HG02885 (cell line): ENCODE data around the gene LAGE3.

ENCODE experiments used
- ATAC-seq: cut with Tn5 transposase; IDR thresholded peaks from one replicate; pipeline ENCODE4 v1.9.1; 2021; ENCODE audit warnings: mild to moderate bottlenecking; ENCODE audit not compliant: unreplicated experiment, poor library complexity

Gene LAGE3, protein sequence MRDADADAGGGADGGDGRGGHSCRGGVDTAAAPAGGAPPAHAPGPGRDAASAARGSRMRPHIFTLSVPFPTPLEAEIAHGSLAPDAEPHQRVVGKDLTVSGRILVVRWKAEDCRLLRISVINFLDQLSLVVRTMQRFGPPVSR

DNA sequence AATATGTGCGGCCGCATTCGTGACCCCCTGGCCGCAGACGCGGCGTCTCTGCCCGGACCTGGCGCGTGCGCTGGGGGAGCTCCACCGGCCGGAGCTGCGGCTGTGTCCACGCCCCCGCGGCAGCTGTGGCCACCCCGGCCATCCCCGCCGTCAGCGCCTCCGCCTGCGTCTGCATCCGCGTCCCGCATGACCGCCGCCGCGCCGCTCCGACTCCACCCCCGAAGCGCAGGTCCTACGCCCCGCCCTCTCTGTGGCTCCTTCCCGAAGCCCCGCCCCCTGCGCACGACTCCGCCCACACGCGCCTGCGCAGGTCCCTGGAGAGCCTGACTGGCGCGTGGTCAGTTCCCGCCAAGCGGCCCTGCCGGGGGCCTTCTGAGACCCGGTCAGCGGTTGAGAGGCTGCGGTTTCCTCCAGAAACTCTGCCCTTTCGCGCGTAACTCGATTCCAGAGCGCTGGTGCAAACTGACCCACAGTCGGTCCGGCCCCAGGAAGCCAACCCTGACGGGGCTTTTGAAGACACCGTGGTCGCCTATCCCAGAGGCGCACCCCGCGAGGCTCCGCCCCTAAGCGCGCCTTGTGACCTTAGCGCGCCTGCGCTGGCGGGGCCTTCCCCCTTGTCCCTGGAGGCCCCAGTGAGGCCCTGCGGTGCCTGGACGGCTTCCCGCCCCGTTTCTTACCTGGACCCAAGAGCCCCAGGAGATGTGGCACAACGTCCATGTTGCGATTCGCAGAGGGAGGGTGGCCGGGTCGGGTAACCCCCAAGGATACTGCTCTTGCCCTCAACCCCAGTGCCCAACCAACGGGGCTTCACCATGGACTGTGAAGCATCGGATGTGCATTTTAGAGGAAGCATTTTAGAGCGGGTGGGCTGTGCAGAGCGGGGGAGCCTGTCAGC is at the start of gene LAGE3:
TSS of gene LAGE3 (minus strand) at position 554 of the 895 bp plus-strand sequence. CDS start at position 188, 366 bp downstream.
- ATAC-seq: peak; percentile 86

DNA sequence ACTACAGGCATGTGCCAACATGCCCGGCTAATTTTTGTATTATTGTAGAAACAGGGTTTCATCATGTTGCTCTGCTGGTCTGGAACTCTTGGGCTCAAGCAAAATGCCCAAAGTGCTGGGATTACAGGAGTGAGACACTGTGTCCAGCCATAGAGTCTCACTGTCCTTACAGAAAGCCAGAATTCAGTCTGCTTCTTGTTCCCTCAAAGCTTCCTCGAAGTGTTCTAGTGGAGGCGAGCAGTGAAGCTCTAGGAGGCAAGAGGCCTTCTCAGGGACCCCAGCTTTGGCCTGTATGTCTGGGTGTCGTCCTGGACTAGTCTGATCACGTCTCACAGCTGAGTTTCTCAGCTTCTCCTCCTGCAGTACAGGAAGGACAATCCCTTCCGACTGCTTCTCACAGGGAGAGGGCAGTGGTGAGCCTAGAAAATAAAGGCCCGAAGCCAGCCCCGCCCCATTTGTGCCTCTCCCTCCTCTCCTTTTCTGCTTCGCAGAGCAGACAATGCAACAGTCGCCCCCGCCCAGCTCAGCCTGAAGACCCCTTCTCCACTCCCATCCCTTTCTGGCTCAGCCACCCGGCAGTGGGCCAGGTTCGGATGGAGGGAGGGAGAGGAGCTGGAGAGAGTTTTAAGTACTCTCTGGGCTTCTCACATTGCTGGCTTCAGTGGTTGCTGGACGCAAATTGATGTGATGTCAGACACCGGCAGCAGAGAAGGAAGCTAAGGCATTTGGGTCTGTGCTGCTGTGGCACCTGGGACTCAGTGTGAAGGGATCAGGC is 48.0 kb upstream of the LAGE3 start:
- ATAC-seq: peak; percentile 78

DNA sequence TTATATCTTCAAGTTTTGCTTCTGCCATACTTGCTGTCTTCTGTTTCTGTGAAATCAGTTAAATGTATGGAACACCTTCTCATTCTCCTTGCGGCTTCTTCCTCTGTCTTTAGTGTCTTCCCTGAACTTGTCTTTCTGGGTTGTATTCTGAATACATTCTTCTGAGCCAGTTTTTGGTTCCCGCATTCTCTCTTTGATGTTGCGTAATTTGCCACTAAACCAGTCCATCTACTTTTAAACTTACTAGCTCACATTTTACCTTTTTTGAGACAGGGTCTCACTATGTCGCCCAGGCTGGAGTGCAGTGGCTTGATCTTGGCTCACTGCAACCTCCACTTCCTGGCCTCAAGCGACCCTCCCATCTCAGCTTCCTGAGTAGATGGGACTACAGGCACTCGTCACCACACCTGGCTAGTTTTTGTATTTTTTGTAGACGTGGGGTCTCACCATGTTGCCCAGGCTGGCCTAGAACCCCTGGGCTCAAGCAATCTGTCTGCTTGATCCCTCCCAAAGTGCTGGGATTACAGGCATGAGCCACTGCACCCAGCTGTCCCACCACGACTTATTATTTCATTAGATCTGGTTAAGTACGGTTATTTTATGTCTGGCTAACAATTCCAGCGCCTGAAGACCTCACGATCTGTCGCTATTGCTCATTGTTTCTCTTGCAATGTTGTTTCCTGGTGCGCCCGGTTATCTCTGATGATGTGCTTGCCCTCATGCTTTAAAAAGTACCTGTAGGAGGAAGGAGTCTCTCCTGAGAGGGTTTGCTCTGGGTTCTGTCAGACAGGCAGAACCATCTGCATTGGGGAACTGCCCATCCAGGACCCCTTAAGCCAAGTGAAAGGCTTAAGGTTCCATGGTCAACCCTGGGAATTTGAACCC is 46.8 kb upstream of the LAGE3 start:
- ATAC-seq: no peak

DNA sequence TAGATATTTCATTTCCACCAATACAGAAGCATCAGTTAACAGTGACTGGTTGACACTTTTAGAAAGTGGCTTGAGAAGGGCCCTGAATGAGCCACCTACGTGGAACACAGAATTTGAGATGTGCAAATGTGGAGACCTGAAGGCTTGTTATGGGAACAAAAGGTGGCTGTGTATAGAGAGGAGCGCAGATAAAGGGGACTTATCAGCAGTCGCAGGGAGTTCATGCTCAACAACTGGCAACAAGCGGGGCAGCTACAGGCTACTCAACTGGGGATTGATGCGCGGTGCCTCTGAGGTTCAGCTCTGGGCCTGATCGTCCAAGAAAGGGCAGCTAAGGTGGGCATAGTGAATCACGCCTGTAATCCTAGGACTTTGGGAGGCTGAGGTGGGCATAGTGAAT is 40.3 kb upstream of the LAGE3 start:
- no peak for ATAC-seq

DNA sequence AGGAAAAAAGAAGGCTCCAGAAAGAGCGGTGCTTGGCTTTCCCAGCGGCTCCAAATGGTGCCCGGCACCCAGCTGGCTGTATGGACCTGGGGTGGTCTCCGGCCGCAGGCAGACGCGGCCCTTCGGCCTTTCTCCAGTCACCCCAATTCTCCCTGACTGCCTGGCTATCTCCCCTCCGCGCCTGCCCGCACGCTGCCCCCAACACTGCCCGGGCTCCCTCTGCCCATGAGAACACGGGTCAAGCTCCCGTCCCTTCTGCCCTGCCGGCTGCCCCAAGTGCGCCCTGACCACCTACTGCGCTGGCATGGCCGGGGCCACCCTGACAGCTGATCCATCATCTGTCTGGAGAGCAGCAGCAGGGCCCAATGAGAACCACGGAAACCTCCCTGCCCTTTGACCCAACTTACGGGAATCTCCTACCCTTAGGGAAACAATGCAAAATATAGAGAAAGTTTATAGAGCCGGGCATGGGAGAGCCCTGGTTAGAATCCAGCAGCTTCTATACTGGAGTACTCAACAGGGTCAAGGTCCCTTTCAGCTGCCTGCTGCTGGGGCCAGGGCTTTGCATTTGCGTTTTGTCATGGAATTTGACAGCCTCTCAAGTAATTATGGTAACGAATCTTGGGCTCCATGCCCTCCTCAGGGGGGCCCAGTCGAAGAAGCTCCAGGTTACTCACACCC is 38.2 kb upstream of the LAGE3 start:
- no peak for ATAC-seq

DNA sequence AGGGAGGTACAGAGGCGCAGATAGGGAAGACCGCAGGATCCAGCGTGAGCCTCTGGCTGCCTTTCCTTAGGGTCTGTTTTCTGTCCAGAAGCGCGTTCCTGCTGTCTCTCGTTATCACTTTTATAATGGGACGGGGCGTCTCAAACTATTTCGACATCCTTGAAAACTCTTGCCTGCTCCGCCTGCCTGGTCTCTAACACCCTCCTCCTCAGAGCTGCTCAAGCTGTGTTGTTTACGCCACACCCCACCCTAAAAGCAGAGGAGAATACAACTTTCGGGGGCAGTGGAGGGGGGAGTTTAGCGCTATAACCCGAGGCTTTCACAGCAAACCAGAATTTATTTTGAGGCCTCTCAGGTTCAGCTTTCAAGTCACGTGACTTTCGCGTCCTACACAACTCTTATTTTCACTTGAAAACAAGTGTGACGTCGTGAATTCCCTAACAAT is 37.6 kb upstream of the LAGE3 start:
- no peak for ATAC-seq

DNA sequence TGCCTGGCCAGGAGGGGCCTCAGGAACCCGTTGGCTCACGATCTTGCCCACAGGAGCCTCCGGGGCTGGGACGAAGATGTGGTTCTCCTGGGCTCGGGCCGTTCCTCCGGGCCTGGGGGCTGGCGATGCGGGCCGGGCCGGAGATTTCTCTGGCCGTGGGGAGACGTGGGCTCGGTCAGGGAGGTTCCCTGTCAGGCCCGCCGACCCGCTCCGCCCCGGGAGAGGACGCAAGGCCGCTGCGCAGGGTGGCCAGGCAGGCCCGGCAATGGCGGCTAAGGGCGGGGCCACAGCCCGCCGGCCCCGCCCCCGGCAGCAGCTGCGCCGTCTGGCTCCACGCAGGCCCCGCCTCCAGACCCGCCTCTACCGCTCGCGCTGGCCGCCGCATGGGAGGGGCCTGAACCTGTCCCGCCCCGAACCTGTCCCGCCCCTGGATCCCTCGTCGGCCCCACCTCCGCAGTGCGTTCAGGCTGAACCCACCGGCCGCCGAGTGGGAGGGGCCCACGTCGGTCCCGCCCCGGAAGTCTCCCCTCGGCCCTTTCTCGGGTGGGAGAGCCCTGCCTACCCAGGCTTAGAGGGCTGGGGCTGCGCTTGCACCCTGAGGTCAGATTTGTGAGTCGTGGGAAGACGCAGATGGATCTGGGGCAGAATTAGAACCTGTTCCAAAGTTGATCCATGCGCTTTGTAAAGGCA is 37.0 kb upstream of the LAGE3 start, which contains the start of gene FAM3A:
TSS of gene FAM3A (minus strand) at position 267 of the 690 bp plus-strand sequence. CDS start 460 bp downstream, outside the sequence.
- peak; percentile 93 for ATAC-seq

DNA sequence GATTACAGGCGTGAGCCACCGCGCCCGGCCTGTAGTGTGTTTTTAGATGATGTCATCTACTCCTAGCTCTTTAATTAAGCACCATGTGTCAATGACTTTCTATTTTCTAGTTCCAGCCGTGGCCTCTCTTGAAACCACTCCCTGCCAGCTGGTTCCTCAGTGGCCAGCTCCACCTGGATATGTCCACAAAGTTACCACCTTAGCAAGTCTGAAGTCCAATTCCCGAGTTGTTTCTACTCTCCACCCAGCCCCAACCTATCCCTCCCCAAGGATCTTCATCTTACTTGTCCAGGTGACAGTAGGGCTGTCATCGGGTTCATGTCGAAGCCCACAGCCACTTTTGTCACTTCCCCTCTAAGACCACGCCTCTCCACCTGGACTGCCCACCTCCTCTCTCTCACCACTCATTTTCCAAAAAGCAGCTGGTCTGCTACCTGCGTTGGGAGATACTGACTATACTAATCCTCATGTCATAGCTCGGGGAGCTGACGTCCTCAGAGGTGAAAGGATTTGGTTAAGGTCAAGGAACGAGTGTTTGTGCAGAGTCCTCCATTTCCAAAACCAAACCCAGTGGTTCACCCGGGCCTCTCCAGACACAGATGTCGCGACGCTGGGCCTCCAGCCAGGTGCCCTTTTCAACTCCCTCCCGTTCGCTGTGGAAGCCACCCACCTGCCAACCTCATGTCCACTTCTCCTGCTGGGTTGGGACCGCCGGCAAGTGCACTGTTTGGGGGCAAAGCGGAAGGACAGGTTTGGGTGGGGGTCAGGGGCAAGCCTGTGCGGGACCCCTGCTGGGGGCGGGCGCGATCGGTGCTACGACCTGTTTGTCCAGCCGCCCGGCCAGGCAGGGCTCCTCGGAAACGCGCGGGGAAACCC is 36.2 kb upstream of the LAGE3 start:
- no peak for ATAC-seq

DNA sequence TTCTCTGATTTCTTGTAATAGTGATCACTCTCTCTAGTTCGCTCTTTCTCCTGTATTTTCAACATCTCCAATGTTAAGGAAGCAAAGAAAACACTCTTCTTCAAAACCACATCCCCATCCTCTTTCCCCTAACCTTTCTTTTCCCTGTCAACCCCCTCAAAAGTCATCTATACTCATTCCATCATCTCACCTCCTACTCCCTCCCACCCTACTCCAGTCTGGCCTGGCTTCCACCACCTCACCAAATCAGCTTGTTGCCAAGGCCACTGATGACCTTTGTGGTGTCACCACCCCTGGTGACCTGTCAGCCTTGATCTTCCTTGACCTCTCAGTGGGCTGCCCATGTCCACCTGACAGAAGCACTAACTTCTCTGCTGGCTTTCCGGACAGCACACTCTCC is 34.6 kb upstream of the LAGE3 start:
- ATAC-seq: no peak

DNA sequence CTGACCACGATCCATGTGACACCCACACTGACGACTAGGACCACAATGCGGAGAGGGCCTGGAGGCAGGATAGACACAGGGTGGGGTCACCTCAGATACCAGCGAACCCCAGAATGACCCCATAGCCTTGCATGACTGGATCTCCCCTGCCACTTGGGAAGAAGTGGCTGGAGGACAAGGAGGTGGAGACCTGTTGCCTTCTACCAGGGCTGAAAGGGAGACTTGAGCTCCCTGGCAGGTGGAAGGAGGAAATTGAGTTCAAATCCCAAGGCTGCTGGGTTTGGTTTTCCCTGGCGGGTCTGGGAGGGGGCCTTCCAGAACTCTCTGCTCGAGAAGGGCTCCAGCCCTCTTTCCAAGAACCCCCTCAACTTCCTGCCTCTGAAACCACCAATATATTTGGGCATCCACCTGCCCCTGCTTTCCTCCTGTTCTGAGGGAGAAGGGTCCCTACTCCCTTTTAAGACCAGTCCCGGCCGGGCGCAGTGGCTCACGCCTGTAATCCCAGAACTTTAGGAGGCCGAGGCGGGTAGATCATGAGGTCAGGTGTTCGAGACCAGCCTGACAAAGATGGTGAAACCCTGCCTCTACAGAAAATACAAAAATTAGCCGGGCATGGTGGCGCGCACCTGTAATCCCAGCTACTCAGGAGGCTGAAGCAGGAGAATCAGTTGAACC is 33.9 kb upstream of the LAGE3 start:
- no peak for ATAC-seq

DNA sequence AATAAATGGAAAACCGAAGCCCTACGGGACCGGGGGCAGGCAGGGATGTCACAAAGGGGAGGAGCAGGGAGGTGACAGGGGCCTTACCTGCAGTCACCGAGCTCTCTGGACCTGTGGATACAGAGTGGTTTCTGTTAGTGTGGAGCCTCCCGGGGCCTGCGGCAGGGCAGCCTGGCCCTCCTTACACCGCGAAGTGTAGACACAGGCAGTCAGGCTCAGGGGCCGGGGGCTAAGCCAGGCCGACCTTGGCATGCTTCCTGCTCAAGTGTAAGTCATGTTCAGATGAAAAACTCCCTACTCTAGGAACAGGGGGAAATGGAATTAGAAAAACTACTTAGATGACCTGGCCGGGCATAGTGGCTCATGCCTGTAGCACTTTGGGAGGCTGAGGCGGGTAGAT is 32.7 kb upstream of the LAGE3 start:
- ATAC-seq: no peak

DNA sequence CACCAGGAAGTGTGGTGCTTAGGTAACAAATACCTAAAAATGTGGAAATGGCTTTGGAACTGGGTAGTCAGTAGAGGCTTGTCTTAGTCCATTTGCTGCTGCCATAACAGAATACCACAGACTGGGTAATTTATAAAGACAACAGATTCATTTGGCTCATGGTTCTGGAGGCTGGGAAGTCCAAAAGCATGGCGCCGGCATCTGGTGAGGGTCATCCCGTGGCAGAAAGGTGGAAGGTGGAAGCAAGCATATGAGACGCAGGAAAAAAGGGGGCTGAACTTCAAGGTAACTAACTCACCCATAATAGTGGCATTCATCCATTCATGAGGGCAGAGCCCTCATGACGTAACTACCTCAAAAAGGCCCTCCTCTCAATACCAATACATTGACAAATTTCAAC is 30.4 kb upstream of the LAGE3 start:
- no peak for ATAC-seq

DNA sequence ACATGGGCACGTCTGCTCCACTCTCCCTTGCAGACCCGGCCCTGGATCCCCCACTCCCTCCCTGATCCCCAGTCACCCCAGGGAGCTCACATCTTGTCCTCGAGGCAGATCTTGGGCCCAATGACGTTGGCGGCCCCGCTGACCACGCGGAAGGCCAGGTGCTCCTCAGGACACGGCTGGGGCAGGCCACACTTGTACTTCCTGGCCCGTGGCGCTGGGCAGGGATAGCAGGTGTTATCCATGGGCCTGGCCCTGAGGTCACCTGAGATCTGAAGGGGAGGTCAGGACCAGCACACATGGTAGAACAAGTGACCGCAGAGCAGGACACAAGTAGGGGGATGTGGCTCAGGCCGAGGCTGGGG is 29.3 kb upstream of the LAGE3 start:
- ATAC-seq: no peak

DNA sequence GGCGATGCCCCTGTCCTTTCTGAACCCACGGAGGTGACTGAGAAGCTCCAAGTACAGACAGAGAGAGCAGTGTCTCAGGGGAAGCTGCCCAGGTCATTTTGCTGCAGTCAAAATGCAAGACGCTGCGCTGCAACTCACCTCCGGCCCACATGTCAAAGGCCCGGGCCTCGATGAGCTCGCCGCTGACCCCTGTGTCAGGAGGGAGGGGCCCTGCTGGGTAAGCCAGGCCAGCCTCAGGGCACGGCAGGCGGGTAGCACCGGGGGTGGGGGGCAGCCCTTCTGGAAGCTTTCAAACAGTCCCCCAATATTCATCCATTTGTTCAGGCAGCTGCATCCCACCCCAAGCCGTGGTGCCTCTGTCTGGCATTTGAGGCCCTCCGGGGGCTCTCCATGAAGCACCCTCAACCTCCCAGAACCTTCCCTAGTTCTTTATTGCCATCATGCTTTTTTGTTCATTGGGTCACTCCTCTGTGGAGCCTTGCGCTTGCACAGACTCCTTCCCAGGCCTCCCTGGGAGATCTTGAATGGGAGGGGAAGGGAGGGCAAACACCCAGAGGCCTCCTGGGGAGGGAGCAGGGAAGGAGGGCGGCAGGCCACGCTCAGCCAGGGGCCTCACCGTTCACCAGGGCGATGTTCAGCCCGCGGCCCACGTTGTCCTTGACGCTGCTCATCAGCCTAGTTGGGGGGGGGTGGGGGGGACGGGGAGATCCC is 28.7 kb upstream of the LAGE3 start:
- no peak for ATAC-seq

DNA sequence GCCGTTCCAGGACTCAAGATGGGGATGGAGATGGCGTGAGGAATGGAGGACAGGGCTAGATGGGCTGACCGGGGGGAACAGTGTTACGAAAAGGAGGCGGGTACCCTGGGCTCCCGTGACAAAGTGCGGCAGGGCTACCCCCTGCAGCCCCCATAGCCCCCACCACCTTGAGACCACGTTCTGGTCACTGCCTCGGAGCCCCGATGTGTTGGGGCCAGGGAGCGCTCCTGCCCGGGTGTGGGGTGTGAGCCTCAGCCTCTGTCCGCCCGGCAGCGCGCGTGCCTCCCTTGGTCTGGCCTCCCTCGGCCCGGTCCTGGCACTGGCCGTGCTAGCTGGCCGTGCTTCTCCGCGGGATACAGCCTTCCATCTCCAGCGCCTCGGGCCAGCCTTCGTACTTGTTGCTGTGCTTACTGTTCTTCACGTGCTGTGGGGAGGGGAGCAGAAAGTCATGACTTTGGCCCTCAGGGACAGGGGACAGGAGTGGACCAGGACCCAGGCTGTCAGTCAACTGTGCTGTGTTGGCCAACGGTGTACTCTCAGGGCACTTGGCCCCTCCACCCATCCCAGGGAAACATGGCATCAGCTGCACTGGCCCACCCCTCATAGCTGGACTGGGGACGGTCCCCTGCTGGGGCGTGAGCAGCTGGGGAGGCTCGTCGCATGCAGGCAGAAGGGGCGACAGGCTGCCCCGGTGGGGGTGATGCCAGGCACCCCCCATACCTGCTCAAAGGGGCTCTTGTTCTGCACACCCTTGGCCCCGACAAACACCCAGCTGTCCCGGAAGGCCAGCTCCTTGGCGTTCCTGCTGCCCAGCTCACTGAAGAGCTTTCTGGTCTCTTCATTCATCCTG is 27.6 kb upstream of the LAGE3 start:
- ATAC-seq: no peak

DNA sequence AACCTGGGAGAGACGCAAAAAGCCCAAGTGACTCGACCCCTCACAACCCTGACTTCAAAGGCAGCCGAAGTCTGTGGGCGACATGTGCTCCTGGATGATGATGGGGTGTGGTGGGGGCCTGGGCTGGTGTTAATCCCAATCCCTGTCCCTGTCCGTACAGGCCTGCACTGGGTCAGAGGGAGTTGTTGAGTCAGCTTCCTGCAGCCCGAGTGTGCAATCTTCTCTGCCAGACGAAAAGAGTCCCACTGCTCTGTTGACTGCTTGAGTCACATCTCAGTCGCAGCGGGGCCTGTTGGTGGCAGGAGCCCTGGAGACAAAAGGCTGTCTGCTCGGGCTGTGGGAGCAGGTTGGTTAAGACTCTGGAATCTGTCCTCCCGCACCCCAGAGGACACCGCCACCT is 26.7 kb upstream of the LAGE3 start:
- no peak for ATAC-seq
